Eye (tissue), 1 donor: ENCODE results near the gene CYP26A1.

ENCODE experiments used
- DNase-seq: peaks from one replicate; pipeline ENCODE4 v3.0.0-alpha.2; 2015

Gene CYP26A1

GRCh38 chr10:93065675-93066543 lies 7.8 kb upstream of the CYP26A1 start:
- no peak for DNase-seq

- DNase-seq = no peak
Measured at GRCh38 chr10:93066544-93066913, 7.2 kb upstream of the CYP26A1 start.

- DNase-seq = no peak
Measured at GRCh38 chr10:93067443-93068365, 6.0 kb upstream of the CYP26A1 start.

- peak; percentile 77 for DNase-seq
Measured at GRCh38 chr10:93068411-93069244, 5.1 kb upstream of the CYP26A1 start.

GRCh38 chr10:93069245-93069561 lies 4.5 kb upstream of the CYP26A1 start:
- DNase-seq = no peak

GRCh38 chr10:93070378-93071176 lies 3.1 kb upstream of the CYP26A1 start:
- DNase-seq = no peak

GRCh38 chr10:93071177-93071472 lies 2.6 kb upstream of the CYP26A1 start:
- DNase-seq = no peak

GRCh38 chr10:93071674-93072224 lies 1.9 kb upstream of the CYP26A1 start:
- DNase-seq = peak; percentile 65

- DNase-seq = no peak
Measured at GRCh38 chr10:93072225-93072712, 1.4 kb upstream of the CYP26A1 start.

- DNase-seq = no peak
Measured at GRCh38 chr10:93072713-93073538, 767 bp upstream of the CYP26A1 start.

- DNase-seq = peak; percentile 79
Measured at GRCh38 chr10:93074147-93074596, 479 bp downstream of the CYP26A1 start.

GRCh38 chr10:93074597-93075368 lies 1.1 kb downstream of the CYP26A1 start:
- peak; percentile 70 for DNase-seq

GRCh38 chr10:93075369-93076221 lies 1.9 kb downstream of the CYP26A1 start:
- no peak for DNase-seq

GRCh38 chr10:93076871-93077270 lies 3.2 kb downstream of the CYP26A1 start:
- DNase-seq = no peak

- DNase-seq = no peak
Measured at GRCh38 chr10:93077860-93078337, 4.2 kb downstream of the CYP26A1 start.

GRCh38 chr10:93079663-93080349 lies 6.1 kb downstream of the CYP26A1 start:
- no peak for DNase-seq

GRCh38 chr10:93080350-93081046 lies 6.8 kb downstream of the CYP26A1 start:
- peak; percentile 84 for DNase-seq

- DNase-seq = no peak
Measured at GRCh38 chr10:93081318-93081717, 7.6 kb downstream of the CYP26A1 start.
